ENCODE measurements around the gene SLC4A9. TPM values are rescaled to one million over a fixed set of nuclear protein-coding genes. Genes with fewer than 3 reads are reported as not detected.

The SLC4A9 gene
- total RNA-seq, 2 experiments from 2014 or later, result not detected

DNA sequence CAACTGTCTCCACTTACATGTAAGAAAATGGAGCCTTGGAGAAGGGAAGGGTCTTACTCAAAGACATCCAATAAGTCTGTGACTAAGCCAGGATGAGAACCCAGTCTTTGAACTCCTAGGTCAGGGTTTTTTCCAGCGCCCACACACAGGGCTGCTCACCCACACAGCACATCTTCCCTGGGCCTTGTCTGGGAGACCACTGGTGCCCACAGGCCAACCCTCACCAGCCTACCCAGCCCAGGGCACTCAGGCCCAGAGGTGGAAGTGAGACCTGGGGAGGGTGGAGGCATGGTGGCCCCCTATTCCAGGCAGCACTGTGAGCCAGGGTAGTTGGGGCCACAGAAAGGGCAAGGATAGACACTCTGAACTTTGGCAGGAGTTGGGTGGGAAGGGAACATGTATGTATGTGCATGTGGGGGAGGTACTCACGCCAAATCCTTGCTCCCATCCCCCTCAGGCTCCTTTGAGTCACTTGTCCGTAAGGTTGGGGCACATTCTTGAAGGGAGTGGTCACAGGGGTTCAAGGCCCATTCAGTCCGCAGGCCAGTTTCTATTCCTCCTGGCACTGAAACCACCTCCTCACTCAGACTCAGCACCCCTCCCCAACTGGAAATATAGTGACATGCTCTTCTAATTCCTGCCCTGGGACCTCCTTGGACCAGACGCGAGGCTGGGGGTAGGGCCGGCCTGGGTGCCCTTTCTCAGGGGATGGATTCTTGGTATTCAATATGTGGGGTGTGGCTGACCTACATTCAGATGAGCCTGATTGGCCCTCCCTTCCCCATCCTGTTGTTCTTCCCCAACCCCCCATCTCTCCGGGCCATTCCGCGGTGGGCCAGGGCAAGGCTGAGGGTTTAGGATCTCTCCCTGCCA, 2.9 kb upstream of the SLC4A9 start:
- POLR2A ChIA-PET, result no interaction called here
- CTCF ChIA-PET, result interaction anchor here (18.3 kb wide), 1 partner anchor 112 kb away, joined by 302 read pairs; no protein-coding TSS in a partner anchor

DNA sequence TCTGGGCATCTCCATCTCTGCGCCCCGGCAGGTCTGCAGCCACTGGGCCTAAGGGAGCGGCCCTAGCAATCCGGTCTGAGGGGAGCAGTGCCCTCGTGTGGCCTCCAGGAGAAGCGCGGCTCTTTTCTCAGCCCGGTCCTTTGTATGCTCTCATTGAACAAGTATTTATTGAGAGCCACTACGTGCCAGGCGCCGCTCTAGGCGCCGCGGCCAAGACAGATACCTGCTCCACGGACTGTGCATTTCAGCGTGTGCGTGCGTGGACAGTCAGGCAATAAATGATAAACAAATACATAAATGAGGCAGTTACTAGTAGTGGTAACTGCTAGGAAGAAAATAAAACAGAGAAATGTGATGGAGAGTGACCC, 2.3 kb upstream of the SLC4A9 start:
- ChIA-PET CTCF (interaction anchor here (1.0 to 2.1 kb wide), 5 partner anchors 15 to 277 kb away, joined by 3 to 12 read pairs (median 7); no protein-coding TSS in a partner anchor), POLR2A (no interaction called here)

GRCh38 chr5:140358738-140359310, 1.2 kb upstream of the SLC4A9 start:
- ChIA-PET CTCF (interaction anchor here (0.6 to 4.0 kb wide), 14 partner anchors 11 to 507 kb away, joined by 3 to 17 read pairs (median 4); partner anchors contain the start of gene HBEGF), POLR2A (interaction anchor here (0.6 kb wide), 1 partner anchor 42 kb away, joined by 4 read pairs; no protein-coding TSS in a partner anchor)

DNA sequence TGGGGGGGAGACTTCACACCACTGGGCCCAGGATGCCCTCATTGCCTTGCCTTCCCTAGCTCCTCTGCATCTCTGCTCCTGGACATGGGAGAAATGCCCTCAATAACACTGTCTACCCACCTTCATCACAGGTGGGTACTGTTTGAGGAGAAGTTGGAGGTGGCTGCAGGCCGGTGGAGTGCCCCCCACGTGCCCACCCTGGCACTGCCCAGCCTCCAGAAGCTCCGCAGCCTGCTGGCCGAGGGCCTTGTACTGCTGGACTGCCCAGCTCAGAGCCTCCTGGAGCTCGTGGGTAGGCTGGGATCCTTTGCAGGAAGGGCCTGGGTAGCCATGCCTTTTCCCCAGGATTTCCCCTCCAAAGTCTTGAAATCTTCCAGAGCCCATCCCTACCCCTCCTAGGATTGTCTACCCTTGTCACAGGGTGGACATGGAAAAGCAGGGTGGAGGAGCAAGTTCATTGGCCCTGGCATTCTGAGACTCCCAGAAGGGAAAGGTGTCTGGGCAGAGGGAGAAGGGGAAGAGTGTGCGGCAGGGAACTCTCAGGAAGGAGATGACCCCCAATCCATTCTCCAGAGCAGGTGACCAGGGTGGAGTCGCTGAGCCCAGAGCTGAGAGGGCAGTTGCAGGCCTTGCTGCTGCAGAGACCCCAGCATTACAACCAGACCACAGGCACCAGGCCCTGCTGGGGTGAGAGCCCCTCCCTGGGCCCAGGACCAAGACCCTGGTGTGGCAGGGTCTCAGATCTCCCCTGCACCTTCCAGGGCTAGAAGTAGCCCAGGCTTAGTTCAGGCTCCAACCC, 886 bp downstream of the SLC4A9 start:
- CTCF ChIA-PET, result interaction anchor here (0.6 to 4.0 kb wide), 6 partner anchors 9 to 117 kb away, joined by 3 to 17 read pairs (median 4); partner anchors contain the start of gene HBEGF

DNA sequence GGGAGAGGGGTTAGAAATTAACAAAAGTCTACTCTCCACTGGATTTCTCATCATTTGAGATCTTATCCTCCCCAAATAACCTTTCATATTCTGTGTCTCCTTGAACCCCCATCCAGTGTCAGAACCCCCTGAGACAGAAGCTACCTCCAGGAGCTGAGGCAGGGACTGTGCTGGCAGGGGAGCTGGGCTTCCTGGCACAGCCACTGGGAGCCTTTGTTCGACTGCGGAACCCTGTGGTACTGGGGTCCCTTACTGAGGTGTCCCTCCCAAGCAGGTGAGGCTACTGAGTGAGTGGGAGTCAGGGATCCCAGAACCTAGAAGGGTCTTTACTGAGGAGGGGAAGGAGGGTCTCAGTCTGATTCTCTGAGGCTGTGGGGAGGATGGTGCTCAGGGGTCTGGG, 1.9 kb downstream of the SLC4A9 start:
- ChIA-PET CTCF (interaction anchor here (3.1 to 4.0 kb wide), 2 partner anchors 9 to 118 kb away, joined by 16 to 17 read pairs; no protein-coding TSS in a partner anchor), POLR2A (no interaction called here)

More for the DNA sequence above, 886 bp downstream of the SLC4A9 start:
- POLR2A ChIA-PET, result no interaction called here

DNA sequence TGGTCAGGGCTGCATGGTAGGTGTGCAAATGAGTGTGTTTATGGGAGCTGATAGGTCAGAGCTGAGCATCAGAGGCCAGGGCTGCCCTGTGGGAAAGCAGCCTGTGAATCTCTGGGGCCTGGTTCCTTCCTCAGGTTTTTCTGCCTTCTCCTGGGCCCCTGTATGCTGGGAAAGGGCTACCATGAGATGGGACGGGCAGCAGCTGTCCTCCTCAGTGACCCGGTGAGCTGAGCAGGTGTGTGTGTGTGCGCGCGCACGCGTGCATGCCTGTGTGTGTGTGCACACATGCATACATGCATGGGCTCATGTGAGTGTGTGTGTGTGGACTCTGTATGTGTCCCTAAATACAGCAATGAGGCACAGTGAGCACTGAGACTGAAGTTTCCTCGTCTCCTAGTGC, 2.3 kb downstream of the SLC4A9 start:
- POLR2A ChIA-PET, result no interaction called here
- CTCF ChIA-PET, result interaction anchor here (3.1 kb wide), 1 partner anchor 9 kb away, joined by 16 read pairs; no protein-coding TSS in a partner anchor

DNA sequence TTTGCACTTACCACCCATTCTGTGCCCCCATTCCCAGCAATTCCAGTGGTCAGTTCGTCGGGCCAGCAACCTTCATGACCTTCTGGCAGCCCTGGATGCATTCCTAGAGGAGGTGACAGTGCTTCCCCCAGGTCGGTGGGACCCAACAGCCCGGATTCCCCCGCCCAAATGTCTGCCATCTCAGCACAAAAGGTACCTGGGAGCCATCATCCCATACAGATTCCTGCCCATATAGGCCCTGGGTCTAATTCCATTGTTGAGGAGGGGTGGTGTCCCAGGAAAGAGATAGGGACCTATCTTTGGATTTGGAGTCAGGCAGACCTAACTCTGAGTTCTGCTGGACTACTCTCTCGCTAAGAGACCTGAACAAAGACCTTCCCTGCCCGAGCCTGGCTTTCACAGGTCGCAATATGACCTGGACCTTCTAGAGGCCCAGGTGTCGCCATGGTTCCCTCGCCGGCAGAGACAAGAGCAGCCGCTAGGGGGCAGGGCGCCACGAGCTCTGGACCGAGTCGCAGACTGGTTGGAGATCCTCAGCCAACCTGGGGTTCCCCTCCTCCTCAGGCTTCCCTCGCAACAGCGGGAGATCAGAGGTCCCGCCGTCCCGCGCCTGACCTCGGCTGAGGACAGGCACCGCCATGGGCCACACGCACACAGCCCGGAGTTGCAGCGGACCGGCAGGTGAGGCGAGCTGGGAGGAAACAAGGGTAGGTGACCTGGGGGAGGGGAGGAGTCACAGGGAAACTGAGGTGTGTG, 3.1 kb downstream of the SLC4A9 start:
- CTCF ChIA-PET, result interaction anchor here (0.6 to 3.1 kb wide), 12 partner anchors 10 to 347 kb away, joined by 3 to 16 read pairs (median 3); no protein-coding TSS in a partner anchor

DNA sequence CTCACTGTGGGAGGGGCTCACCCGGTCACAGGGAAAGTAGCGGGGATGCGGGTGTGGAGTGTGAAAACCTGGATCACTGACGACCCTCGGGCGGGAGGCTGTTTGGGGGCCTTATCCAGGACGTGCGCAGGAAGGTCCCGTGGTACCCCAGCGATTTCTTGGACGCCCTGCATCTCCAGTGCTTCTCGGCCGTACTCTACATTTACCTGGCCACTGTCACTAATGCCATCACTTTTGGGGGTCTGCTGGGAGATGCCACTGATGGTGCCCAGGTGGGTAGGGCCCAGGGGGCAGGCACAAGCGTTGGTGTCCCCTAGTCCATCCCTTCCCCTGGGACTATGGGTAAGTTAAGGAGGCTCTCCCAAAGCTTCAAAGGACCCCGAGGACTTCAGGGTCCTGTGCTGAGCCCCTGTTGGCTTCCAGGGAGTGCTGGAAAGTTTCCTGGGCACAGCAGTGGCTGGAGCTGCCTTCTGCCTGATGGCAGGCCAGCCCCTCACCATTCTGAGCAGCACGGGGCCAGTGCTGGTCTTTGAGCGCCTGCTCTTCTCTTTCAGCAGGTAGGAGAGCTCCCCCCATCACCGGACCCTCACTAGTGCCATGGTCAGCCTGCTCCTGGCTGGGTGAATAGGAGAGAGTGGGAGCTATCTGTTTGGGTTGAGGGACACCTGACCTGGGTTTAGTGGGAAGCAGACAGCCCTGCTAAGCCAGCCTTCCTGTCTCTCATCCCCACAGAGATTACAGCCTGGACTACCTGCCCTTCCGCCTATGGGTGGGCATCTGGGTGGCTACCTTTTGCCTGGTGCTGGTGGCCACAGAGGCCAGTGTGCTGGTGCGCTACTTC, 3.9 kb downstream of the SLC4A9 start:
- ChIA-PET CTCF (interaction anchor here (0.6 to 3.1 kb wide), 13 partner anchors 11 to 346 kb away, joined by 3 to 16 read pairs (median 3); no protein-coding TSS in a partner anchor), POLR2A (no interaction called here)

More for the DNA sequence above, 3.1 kb downstream of the SLC4A9 start:
- POLR2A ChIA-PET, result no interaction called here

DNA sequence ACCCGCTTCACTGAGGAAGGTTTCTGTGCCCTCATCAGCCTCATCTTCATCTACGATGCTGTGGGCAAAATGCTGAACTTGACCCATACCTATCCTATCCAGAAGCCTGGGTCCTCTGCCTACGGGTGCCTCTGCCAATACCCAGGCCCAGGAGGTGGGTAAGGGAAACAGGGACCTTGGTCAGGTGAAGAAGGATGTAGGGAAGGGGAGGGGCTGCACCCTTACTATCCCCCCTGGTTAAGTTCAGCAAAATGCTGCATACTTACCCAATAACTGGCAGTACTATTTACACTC, 4.4 kb downstream of the SLC4A9 start:
- ChIA-PET POLR2A (no interaction called here), CTCF (interaction anchor here (0.8 to 3.1 kb wide), 6 partner anchors 11 to 271 kb away, joined by 3 to 16 read pairs (median 4); no protein-coding TSS in a partner anchor)

DNA sequence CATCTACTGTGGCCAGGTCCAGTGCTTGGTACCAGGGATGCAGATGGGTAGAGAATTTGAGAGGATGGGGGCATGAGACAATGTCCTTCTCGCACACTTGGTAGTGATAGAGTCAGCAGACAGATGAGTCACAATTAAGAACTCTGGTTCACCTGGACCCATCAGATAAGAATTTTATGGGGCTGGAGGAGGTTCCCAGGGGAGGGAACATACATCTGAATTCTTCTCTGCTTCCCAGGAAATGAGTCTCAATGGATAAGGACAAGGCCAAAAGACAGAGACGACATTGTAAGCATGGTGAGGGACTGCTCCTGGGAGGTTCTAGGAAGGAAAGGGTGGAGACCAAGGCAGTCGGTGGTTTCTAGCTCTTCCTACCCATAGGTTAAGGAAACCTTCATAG, 5.3 kb downstream of the SLC4A9 start:
- CTCF ChIA-PET, result interaction anchor here (1.0 to 1.3 kb wide), 2 partner anchors 9 to 13 kb away, joined by 3 to 5 read pairs; no protein-coding TSS in a partner anchor

GRCh38 chr5:140365941-140366340, 5.9 kb downstream of the SLC4A9 start:
- CTCF ChIA-PET, result interaction anchor here (0.7 to 1.6 kb wide), 6 partner anchors 9 to 345 kb away, joined by 3 to 5 read pairs (median 3); no protein-coding TSS in a partner anchor
- POLR2A ChIA-PET, result no interaction called here

More for the DNA sequence above, 5.3 kb downstream of the SLC4A9 start:
- POLR2A ChIA-PET, result no interaction called here

- CTCF ChIA-PET, result interaction anchor here (0.8 to 1.6 kb wide), 3 partner anchors 12 to 124 kb away, joined by 3 to 4 read pairs (median 3); no protein-coding TSS in a partner anchor
- POLR2A ChIA-PET, result interaction anchor here (0.7 kb wide), 1 partner anchor 266 kb away, joined by 3 read pairs; no protein-coding TSS in a partner anchor
Measured at GRCh38 chr5:140366589-140367255, 6.7 kb downstream of the SLC4A9 start.

DNA sequence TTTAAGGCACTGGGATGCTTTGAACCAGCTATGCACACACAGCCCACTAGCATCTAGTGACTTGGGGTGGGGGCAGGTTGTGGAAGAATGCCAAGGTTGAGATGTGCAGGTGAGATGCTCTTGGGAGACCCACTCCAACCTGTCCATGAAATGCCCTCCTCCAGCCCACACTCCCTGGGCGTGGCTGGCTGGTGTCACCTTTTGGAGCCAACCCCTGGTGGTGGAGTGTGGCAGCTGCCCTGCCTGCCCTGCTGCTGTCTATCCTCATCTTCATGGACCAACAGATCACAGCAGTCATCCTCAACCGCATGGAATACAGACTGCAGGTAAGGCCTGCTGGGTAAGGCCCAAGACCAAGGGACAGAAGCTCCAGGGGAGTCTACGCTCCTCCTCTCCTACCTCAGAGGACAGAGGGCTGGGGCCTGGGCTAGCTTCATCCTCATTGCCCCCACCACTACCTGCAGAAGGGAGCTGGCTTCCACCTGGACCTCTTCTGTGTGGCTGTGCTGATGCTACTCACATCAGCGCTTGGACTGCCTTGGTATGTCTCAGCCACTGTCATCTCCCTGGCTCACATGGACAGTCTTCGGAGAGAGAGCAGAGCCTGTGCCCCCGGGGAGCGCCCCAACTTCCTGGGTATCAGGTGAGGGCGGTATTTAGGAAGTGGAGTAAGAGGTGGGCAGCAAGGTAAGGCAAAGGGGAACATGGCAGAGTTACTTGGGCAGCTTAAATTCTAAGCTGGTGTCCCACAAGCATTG, 7.4 kb downstream of the SLC4A9 start:
- CTCF ChIA-PET, result interaction anchor here (1.1 to 1.6 kb wide), 2 partner anchors 124 to 161 kb away, joined by 4 read pairs; no protein-coding TSS in a partner anchor
- POLR2A ChIA-PET, result no interaction called here

GRCh38 chr5:140371356-140372151, 11.6 kb downstream of the SLC4A9 start:
- ChIA-PET CTCF (interaction anchor here (1.1 to 1.3 kb wide), 4 partner anchors 13 to 261 kb away, joined by 3 to 7 read pairs (median 4); partner anchors contain the start of gene CD14), POLR2A (no interaction called here)

GRCh38 chr5:140372971-140373487, 13.0 kb downstream of the SLC4A9 start:
- ChIA-PET POLR2A (interaction anchor here (0.6 to 0.7 kb wide), 2 partner anchors 313 to 1031 kb away, joined by 5 to 6 read pairs; no protein-coding TSS in a partner anchor), CTCF (interaction anchor here (0.8 to 1.8 kb wide), 15 partner anchors 8 to 262 kb away, joined by 3 to 11 read pairs (median 4); partner anchors contain the start of gene CD14)

Data from activated CD8-positive, alpha-beta memory T cell treated with anti-CD3 and anti-CD28 coated beads for 36 hours (primary cell).